H1 (cell line): Measurements from ENCODE around the gene TLR2.

ENCODE experiments used
- ASH2L ChIP-seq: fragments of 200-600, 300-600 bp; sonication (generic); IDR thresholded peaks from one replicate; pipeline ENCODE4 v1.7.1; 2017; ENCODE audit warnings: low read length
- CTCF ChIP-seq, 3 experiments: IDR thresholded peaks; 1 replicate in 2 of 3; 2 replicates in 1 of 3; pipeline versions ENCODE4 v1.5.1 to v1.6.1; 2011; ENCODE audit warnings: low read length in 3 of 3, mild to moderate bottlenecking in 3 of 3, inconsistent platforms in 2 of 3, low read depth in 1 of 3, moderate library complexity in 1 of 3; ENCODE audit not compliant: insufficient read depth in 1 of 3; ENCODE audit errors: control extremely low read depth in 1 of 3
- EGR1 ChIP-seq: IDR thresholded peaks from 2 replicates; pipeline ENCODE4 v1.6.1; 2011; ENCODE audit warnings: low read depth, low read length, borderline replicate concordance
- EZH2 ChIP-seq: fragments of 200-600 bp; sonication (generic); IDR thresholded peaks from 2 replicates; pipeline ENCODE4 v1.7.1; 2012; ENCODE audit warnings: low read depth, mild to moderate bottlenecking, moderate library complexity, low read length, inconsistent platforms; ENCODE audit not compliant: severe bottlenecking
- HDAC2 ChIP-seq, 2 experiments: fragments of 300-600 bp in 1 of 2; sonication (generic) in 1 of 2; IDR thresholded peaks; 2 replicates each; pipeline ENCODE4 v1.6.1; 2011 to 2012; ENCODE audit warnings: low read depth in 2 of 2, low read length in 2 of 2, mild to moderate bottlenecking in 2 of 2, moderate library complexity in 2 of 2, borderline replicate concordance in 1 of 2, inconsistent platforms in 1 of 2
- HDAC6 ChIP-seq: IDR thresholded peaks from one replicate; pipeline ENCODE4 v1.7.1; 2012; ENCODE audit warnings: low read depth, mild to moderate bottlenecking, inconsistent platforms, low read length, moderate library complexity
- POLR2A ChIP-seq, 2 experiments: IDR thresholded peaks; 1 replicate in 1 of 2; 2 replicates in 1 of 2; pipeline ENCODE4 v1.6.1; 2011; ENCODE audit warnings: low read depth in 2 of 2, low read length in 2 of 2, mild to moderate bottlenecking in 2 of 2; ENCODE audit errors: control extremely low read depth in 1 of 2
- POLR2AphosphoS5 ChIP-seq: IDR thresholded peaks from 2 replicates; pipeline ENCODE4 v1.6.1; 2011; ENCODE audit warnings: low read depth, low read length
- RAD21 ChIP-seq, 2 experiments: IDR thresholded peaks in 1 of 2; conservative IDR thresholded peaks in 1 of 2; 2 replicates each; pipeline ENCODE4 v1.6.1; 2011; ENCODE audit warnings: low read depth in 2 of 2, low read length in 2 of 2, improper control_type of control experiment in 1 of 2, inconsistent platforms in 1 of 2, mild to moderate bottlenecking in 1 of 2, moderate library complexity in 1 of 2
- SIN3A ChIP-seq, 2 experiments: IDR thresholded peaks in 1 of 2; conservative IDR thresholded peaks in 1 of 2; 2 replicates each; pipeline ENCODE4 v1.6.1; 2011 to 2012; ENCODE audit warnings: low read length in 2 of 2, improper control_type of control experiment in 1 of 2, low read depth in 1 of 2, mild to moderate bottlenecking in 1 of 2
- TAF1 ChIP-seq: IDR thresholded peaks from 2 replicates; pipeline ENCODE4 v1.6.1; 2011; ENCODE audit warnings: mild to moderate bottlenecking, low read depth, low read length
- YY1 ChIP-seq: IDR thresholded peaks from 2 replicates; pipeline ENCODE4 v1.6.1; 2011; ENCODE audit warnings: low read depth, mild to moderate bottlenecking, low read length

GRCh38 chr4:153638999-153639398, 45.1 kb upstream of the TLR2 start:
- TF ChIP-seq HDAC6 (no peak), POLR2A (IDR thresholded peaks at IDR 0.05; ENCODE audit: control extremely low read depth in 1 of 2, low read depth in 2 of 2, low read length in 2 of 2) (no peak), CTCF (IDR thresholded peaks at IDR 0.05; ENCODE audit: control extremely low read depth in 1 of 3, insufficient read depth in 1 of 3, low read depth in 1 of 3, low read length in 3 of 3) (no peak), RAD21 (IDR thresholded peaks at IDR 0.05 in 1 of 2, conservative IDR thresholded peaks at IDR 0.05 in 1 of 2; ENCODE audit: low read depth in 2 of 2, low read length in 2 of 2) (no peak), TAF1 (no peak), YY1 (no peak), EGR1 (no peak), ASH2L (no peak), EZH2 (no peak), HDAC2 (IDR thresholded peaks at IDR 0.05; ENCODE audit: borderline replicate concordance in 1 of 2, low read depth in 2 of 2, low read length in 2 of 2) (no peak), SIN3A (conservative IDR thresholded peaks at IDR 0.05 in 1 of 2, IDR thresholded peaks at IDR 0.05 in 1 of 2; ENCODE audit: low read depth in 1 of 2, low read length in 2 of 2) (no peak), POLR2AphosphoS5 (no peak)
